HAP-1 (cell line): ENCODE measurements around the gene ARHGAP33.
"Not testable (repeated sequence)": the region's sequence is repeated elsewhere in the genome, so short reads cannot be mapped to it uniquely, and the experiment has no call there.

Experiments used
- DNase-seq, 2 experiments: peaks; one replicate each; pipeline ENCODE4 v3.0.0-alpha.2; 2016 to 2020; ENCODE audit warnings: low spot score in 2 of 2
- H3K27me3 ChIP-seq: fragments of 250-450 bp; sonication (Bioruptor Pico); 2 replicates; pipeline ENCODE4 v1.5.1; 2020; ENCODE audit warnings: low read depth, mild to moderate bottlenecking, moderate library complexity
- H3K36me3 ChIP-seq: fragments of 250-450 bp; sonication (Bioruptor Pico); replicated peaks from 2 replicates; pipeline ENCODE4 v1.5.1; 2020; ENCODE audit warnings: mild to moderate bottlenecking
- H3K4me1 ChIP-seq: fragments of 250-450 bp; sonication (Bioruptor Pico); 2 replicates; pipeline ENCODE4 v1.5.1; 2020; ENCODE audit warnings: mild to moderate bottlenecking
- H3K4me3 ChIP-seq: fragments of 250-450 bp; sonication (Bioruptor Pico); 2 replicates; pipeline ENCODE4 v1.5.1; 2020; ENCODE audit warnings: mild to moderate bottlenecking, moderate library complexity
- H3K9me3 ChIP-seq: fragments of 250-450 bp; sonication (Bioruptor Pico); 2 replicates; pipeline ENCODE4 v1.5.1; 2020; ENCODE audit warnings: mild to moderate bottlenecking, moderate library complexity
- in situ Hi-C: fragments of 300-500 bp; cut with MboI; formaldehyde crosslinking; loops from 3 replicates; pipeline ENCODE4 v1.14.3; 2020; ENCODE audit warnings: low sequenced_read_pairs, inconsistent platforms, mixed read lengths

ARHGAP33 gene

GRCh38 chr19:35792888-35793287, 17.5 kb downstream of the ARHGAP33 start:
- Histone ChIP-seq H3K4me3 (no peak overlapping the region), H3K4me1 (no peaks in the 10 kb centered on the region), H3K27me3 (no peaks in the 10 kb centered on the region), H3K36me3 (no peaks in the 10 kb centered on the region), H3K9me3 (no peaks in the 10 kb centered on the region)
- in situ Hi-C loops, result no loop called here
- no peak for DNase-seq

DNA sequence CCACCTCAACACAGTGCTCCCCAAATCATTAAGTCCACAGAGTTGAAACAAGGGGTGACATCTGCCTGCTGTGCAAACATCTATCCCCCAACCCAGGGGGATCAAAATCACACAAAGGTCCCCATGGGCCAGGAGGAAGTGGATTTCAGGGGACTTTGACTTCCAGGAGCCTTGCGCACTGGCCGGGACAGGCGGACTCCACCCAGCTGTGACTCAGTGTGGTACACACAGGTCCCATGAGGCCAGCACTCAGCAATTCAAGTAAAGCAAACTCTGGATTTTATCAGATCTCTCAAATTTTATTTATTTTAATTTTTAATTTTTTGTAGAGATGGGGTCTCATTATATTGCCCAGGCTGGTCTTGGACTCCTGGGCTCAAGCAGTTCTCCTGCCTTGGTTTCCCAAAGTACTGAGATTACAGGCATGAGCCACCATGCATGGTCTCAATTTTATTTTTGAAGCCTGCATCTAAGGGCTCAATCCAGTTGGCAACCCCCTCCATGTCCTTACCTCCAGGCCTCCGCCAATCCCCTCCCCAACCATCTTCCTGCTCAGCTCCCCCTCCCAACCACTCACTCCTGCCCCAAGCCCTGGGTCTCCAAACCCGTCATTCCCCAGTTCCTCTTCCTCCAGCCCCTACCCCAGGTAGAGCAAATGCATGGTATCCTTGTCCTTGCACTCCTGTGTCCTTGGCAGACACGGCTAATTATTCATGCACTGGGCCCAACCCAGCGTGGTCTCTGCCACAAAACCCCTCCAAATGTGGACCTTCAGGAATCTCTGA, 18.2 kb downstream of the ARHGAP33 start:
- in situ Hi-C loops, result no loop called here
- DNase-seq, result no peak
- no peaks in the 10 kb centered on the region for H3K27me3 ChIP-seq
- H3K4me1 ChIP-seq, result no peaks in the 10 kb centered on the region
- no peaks in the 10 kb centered on the region for H3K36me3 ChIP-seq
- H3K4me3 ChIP-seq, result no peak overlapping the region
- H3K9me3 ChIP-seq, result no peaks in the 10 kb centered on the region

GRCh38 chr19:35795564-35795963, 20.2 kb downstream of the ARHGAP33 start:
- H3K4me3 ChIP-seq, in situ Hi-C loops, H3K4me1 ChIP-seq, H3K36me3 ChIP-seq, DNase-seq, H3K27me3 ChIP-seq, H3K9me3 ChIP-seq: not testable (repeated sequence)

- Histone ChIP-seq H3K36me3 (no peaks in the 10 kb centered on the region), H3K4me1 (no peaks in the 10 kb centered on the region), H3K4me3 (no peak overlapping the region), H3K27me3 (no peaks in the 10 kb centered on the region), H3K9me3 (0 out of 2 replicates have a peak, but pooled peaks cover 2% of the 10 kb centered on the region)
- no peak for DNase-seq
- in situ Hi-C loops, result no loop called here
Measured at GRCh38 chr19:35796645-35797542, 21.5 kb downstream of the ARHGAP33 start.

GRCh38 chr19:35797663-35798062, 22.3 kb downstream of the ARHGAP33 start:
- H3K36me3 ChIP-seq, result no peaks in the 10 kb centered on the region
- no peaks in the 10 kb centered on the region for H3K4me1 ChIP-seq
- in situ Hi-C loops, result no loop called here
- no peak for DNase-seq
- H3K27me3 ChIP-seq, result no peaks in the 10 kb centered on the region
- H3K9me3 ChIP-seq, result 0 out of 2 replicates have a peak, but pooled peaks cover 2% of the 10 kb centered on the region
- no peak overlapping the region for H3K4me3 ChIP-seq

GRCh38 chr19:35801828-35802227, 26.5 kb downstream of the ARHGAP33 start:
- H3K27me3 ChIP-seq, result peaks cover 3% of the 10 kb centered on the region; the same call in 1 of the 2 replicates
- H3K4me1 ChIP-seq, result no peaks in the 10 kb centered on the region
- no peaks in the 10 kb centered on the region for H3K36me3 ChIP-seq
- no peak overlapping the region for H3K4me3 ChIP-seq
- H3K9me3 ChIP-seq, result 0 out of 2 replicates have a peak, but pooled peaks cover 2% of the 10 kb centered on the region
- no peak for DNase-seq
- in situ Hi-C loops, result no loop called here

- no peaks in the 10 kb centered on the region for H3K4me1 ChIP-seq
- 0 out of 2 replicates have a peak, but pooled peaks cover 2% of the 10 kb centered on the region for H3K9me3 ChIP-seq
- peaks cover 3% of the 10 kb centered on the region; the same call in 1 of the 2 replicates for H3K27me3 ChIP-seq
- DNase-seq, result no peak
- in situ Hi-C loops, result no loop called here
- no peaks in the 10 kb centered on the region for H3K36me3 ChIP-seq
- H3K4me3 ChIP-seq, result no peak overlapping the region
Measured at GRCh38 chr19:35805526-35806102, 30.2 kb downstream of the ARHGAP33 start.

DNA sequence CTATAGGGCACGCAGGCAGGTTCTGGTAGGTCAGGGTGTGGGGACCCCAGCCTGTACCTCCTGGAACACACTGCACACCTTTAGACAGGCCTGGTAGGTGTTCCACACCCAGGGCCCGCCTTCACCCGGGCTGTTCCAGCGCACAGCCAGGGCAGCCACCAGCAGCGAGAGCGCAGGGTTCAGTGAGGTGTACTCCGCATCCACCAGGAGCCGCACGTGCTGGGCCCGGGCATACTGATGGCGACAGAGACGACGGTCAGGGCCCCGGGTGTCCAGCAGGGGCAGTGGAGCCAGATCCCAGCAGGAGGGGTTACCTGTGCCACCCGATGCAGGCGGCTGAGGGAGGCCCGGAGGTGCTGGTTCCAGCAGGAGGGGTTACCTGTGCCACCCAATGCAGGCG, 31.2 kb downstream of the ARHGAP33 start:
- no peak overlapping the region for H3K4me3 ChIP-seq
- no peaks in the 10 kb centered on the region for H3K4me1 ChIP-seq
- in situ Hi-C loops, result no loop called here
- no peaks in the 10 kb centered on the region for H3K36me3 ChIP-seq
- no peak for DNase-seq
- H3K9me3 ChIP-seq, result 0 out of 2 replicates have a peak, but pooled peaks cover 2% of the 10 kb centered on the region
- peaks cover 3% of the 10 kb centered on the region; the same call in 1 of the 2 replicates for H3K27me3 ChIP-seq

DNA sequence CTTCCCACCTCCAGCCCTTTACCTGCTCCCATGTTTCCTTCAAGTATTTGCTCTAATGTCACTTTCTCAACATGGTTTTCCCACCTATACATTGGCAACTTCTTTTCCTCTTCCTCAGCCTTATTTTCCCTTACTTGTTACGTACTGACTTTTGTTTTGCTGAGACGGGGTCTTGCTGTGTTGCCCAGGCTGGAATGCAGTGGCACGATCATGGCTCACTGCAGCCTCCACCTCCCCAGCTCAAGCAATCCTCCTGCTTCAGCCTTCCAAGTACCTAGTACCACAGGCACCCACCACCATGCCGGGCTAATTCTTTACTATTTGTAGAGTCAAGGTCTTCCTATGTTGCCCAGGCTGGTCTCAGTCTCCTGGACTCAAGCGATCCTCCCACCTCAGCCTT, 32.3 kb downstream of the ARHGAP33 start:
- no peaks in the 10 kb centered on the region for H3K4me1 ChIP-seq
- peaks cover 3% of the 10 kb centered on the region; the same call in 1 of the 2 replicates for H3K27me3 ChIP-seq
- in situ Hi-C loops, result no loop called here

DNA sequence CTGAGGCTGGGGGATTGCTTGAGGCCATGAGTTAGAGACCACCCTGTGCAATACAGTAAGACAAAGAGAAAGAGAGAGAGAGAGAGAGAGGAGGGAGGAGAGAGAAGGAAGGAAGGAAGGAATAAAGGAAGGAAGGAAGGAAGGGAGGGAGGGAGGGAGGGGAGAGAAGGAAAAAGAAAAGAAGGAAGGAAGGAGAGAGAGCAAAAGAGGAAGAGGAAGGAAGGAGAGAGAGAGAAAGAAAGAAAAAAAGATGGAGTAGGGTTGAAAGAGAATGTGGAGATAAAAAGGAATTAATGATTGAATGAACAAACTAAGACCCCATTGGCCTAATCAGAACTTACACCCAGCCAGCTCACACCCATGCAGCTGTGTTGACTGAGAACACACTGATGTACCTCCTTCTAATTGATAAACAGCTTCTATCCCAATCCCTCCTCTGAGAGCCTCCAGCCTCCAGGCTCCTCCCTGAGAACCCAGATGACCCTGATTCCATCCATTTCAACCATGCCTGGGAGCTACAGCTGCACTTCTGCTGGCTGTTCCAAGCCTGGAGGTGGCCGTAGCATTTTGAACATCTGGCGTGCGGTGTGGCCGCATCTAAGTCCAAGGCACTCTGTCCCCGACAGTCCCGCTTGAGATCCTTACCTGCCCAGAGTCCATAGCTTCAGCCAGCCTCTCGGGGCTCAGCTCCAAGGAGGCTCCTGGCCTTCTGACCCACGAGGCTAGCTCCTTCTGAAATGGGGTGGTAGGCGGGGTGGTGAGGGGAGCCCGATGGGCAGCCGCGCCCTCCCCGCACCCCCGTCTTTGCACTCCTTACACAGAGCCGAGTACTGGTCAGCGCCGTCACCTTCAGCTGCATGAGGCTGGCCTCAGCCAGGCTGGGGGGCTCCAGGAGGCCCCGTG, 36.2 kb downstream of the ARHGAP33 start:
- no peak for DNase-seq
- no peaks in the 10 kb centered on the region for H3K9me3 ChIP-seq
- no peak overlapping the region for H3K4me3 ChIP-seq
- no peaks in the 10 kb centered on the region for H3K4me1 ChIP-seq
- in situ Hi-C loops, result no loop called here
- no peaks in the 10 kb centered on the region for H3K36me3 ChIP-seq
- H3K27me3 ChIP-seq, result no peaks in the 10 kb centered on the region

More for the DNA sequence above, 32.3 kb downstream of the ARHGAP33 start:
- Histone ChIP-seq H3K36me3 (no peaks in the 10 kb centered on the region), H3K9me3 (no peaks in the 10 kb centered on the region), H3K4me3 (no peak overlapping the region)
- DNase-seq, result no peak

GRCh38 chr19:35812220-35813042, 37.1 kb downstream of the ARHGAP33 start, which contains the start of gene PRODH2:
Gene PRODH2 (minus strand): TSS chr19:35812845. CDS start chr19:35812805, 40 bp downstream.
- Histone ChIP-seq H3K27me3 (no peaks in the 10 kb centered on the region), H3K4me1 (no peaks in the 10 kb centered on the region), H3K4me3 (no peak within 1 kb of the TSS), H3K9me3 (no peaks in the 10 kb centered on the region), H3K36me3 (no peaks in the 10 kb centered on the region)
- in situ Hi-C loops, result no loop called here
- DNase-seq, result no peak
